ENCODE results near the gene NCOA7.

DNA sequence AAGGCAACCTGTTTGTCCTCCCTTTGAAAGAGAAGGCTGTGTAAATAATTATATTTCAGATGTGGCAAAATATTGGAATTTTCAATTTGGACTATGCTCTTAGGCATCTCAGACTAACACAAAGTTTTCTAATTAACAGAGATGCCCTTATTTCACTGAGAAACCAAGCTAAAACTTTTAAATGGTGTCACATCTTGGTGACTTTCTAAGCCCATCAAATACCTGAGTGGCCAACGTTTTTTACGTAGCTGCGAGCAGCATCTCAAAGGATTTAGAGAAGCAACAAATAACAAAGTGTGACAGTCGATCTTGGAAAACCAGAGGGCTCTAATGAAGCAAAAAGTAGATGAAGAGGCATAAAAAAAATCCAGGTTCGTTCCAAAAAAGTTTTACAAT, 44.7 kb upstream of the NCOA7 start:
- no peak for TF ChIP-seq SIN3A (conservative IDR thresholded peaks at IDR 0.05 in 1 of 2, IDR thresholded peaks at IDR 0.05 in 1 of 2; ENCODE audit: low read depth in 1 of 2, low read length in 2 of 2)
- no peak for TF ChIP-seq EP300 (IDR thresholded peaks at IDR 0.05; ENCODE audit: borderline replicate concordance in 1 of 2, low read depth in 2 of 2, low read length in 2 of 2)
- TF ChIP-seq, protein P1, sequence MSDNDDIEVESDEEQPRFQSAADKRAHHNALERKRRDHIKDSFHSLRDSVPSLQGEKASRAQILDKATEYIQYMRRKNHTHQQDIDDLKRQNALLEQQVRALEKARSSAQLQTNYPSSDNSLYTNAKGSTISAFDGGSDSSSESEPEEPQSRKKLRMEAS (IDR thresholded peaks at IDR 0.05) = no peak
- TF ChIP-seq, protein P2, sequence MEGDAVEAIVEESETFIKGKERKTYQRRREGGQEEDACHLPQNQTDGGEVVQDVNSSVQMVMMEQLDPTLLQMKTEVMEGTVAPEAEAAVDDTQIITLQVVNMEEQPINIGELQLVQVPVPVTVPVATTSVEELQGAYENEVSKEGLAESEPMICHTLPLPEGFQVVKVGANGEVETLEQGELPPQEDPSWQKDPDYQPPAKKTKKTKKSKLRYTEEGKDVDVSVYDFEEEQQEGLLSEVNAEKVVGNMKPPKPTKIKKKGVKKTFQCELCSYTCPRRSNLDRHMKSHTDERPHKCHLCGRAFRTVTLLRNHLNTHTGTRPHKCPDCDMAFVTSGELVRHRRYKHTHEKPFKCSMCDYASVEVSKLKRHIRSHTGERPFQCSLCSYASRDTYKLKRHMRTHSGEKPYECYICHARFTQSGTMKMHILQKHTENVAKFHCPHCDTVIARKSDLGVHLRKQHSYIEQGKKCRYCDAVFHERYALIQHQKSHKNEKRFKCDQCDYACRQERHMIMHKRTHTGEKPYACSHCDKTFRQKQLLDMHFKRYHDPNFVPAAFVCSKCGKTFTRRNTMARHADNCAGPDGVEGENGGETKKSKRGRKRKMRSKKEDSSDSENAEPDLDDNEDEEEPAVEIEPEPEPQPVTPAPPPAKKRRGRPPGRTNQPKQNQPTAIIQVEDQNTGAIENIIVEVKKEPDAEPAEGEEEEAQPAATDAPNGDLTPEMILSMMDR (IDR thresholded peaks at IDR 0.05; ENCODE audit: control extremely low read depth in 1 of 3, insufficient read depth in 1 of 3, low read depth in 1 of 3, low read length in 3 of 3) = no peak
- TF ChIP-seq CHD2 (IDR thresholded peaks at IDR 0.05; ENCODE audit: low read length) = no peak
- TF ChIP-seq YY1 (IDR thresholded peaks at IDR 0.05; ENCODE audit: low read depth, low read length) = no peak
- TF ChIP-seq SRF (IDR thresholded peaks at IDR 0.05; ENCODE audit: low read depth, low read length) = no peak
